KOPT-K1 (cell line): Measurements from ENCODE around the gene HPRT1.

Experiments
- H3K27ac ChIP-seq: fragments of 200-600 bp; sonication (generic); 2 replicates; pipeline ENCODE4 v1.5.1; 2016; ENCODE audit warnings: antibody characterized with exemption, mild to moderate bottlenecking, low read depth, low read length; ENCODE audit not compliant: poor library complexity, severe bottlenecking
- H3K36me3 ChIP-seq: fragments of 200-600 bp; sonication (generic); 2 replicates; pipeline ENCODE4 v1.5.1; 2017; ENCODE audit warnings: antibody characterized with exemption, mild to moderate bottlenecking, low read length, moderate library complexity; ENCODE audit not compliant: insufficient read depth
- H3K9me3 ChIP-seq: fragments of 200-600 bp; sonication (generic); 2 replicates; pipeline ENCODE4 v1.5.1; 2017; ENCODE audit warnings: antibody characterized with exemption, low read length, mild to moderate bottlenecking; ENCODE audit not compliant: insufficient read depth, poor library complexity, severe bottlenecking

The HPRT1 gene

GRCh38 chrX:134513091-134513490 lies 53.1 kb downstream of the HPRT1 start:
- Histone ChIP-seq H3K9me3 (no peaks in the 10 kb centered on the region), H3K27ac (no peak overlapping the region), H3K36me3 (peaks cover 25% of the 10 kb centered on the region)

- Histone ChIP-seq H3K36me3 (peaks cover 24% of the 10 kb centered on the region; the same call in 1 of the 2 replicates), H3K9me3 (no peaks in the 10 kb centered on the region), H3K27ac (no peak overlapping the region)
Observed at GRCh38 chrX:134520860-134521390, 61.0 kb downstream of the HPRT1 start.

- H3K27ac ChIP-seq = no peak overlapping the region
- no peaks in the 10 kb centered on the region for H3K9me3 ChIP-seq
- H3K36me3 ChIP-seq = peaks cover 28% of the 10 kb centered on the region; the same call in 1 of the 2 replicates
Observed at GRCh38 chrX:134524181-134524580, 64.2 kb downstream of the HPRT1 start.

- peaks cover 23% of the 10 kb centered on the region; the same call in 1 of the 2 replicates for H3K36me3 ChIP-seq
- no peaks in the 10 kb centered on the region for H3K9me3 ChIP-seq
- H3K27ac ChIP-seq = no peak overlapping the region
Observed at GRCh38 chrX:134525086-134525792, 65.3 kb downstream of the HPRT1 start.

- Histone ChIP-seq H3K9me3 (no peaks in the 10 kb centered on the region), H3K27ac (no peak overlapping the region), H3K36me3 (peaks cover 14% of the 10 kb centered on the region; the same call in 1 of the 2 replicates)
Observed at GRCh38 chrX:134526399-134526798, 66.4 kb downstream of the HPRT1 start.

- H3K9me3 ChIP-seq = no peaks in the 10 kb centered on the region
- peaks cover 11% of the 10 kb centered on the region; the same call in 1 of the 2 replicates for H3K36me3 ChIP-seq
- H3K27ac ChIP-seq = no peak overlapping the region
Observed at GRCh38 chrX:134528960-134529359, 69.0 kb downstream of the HPRT1 start.

- H3K9me3 ChIP-seq = no peaks in the 10 kb centered on the region
- H3K36me3 ChIP-seq = peaks cover 11% of the 10 kb centered on the region; the same call in 1 of the 2 replicates
- H3K27ac ChIP-seq = no peak overlapping the region
Observed at GRCh38 chrX:134529481-134529880, 69.5 kb downstream of the HPRT1 start.

- Histone ChIP-seq H3K9me3 (no peaks in the 10 kb centered on the region), H3K36me3 (peaks cover 5% of the 10 kb centered on the region; the same call in 1 of the 2 replicates), H3K27ac (no peak overlapping the region)
Observed at GRCh38 chrX:134530845-134531244, 70.9 kb downstream of the HPRT1 start.

GRCh38 chrX:134533352-134533751 lies 73.4 kb downstream of the HPRT1 start:
- peaks cover 2% of the 10 kb centered on the region; the same call in 1 of the 2 replicates for H3K36me3 ChIP-seq
- no peak overlapping the region for H3K27ac ChIP-seq
- H3K9me3 ChIP-seq = no peaks in the 10 kb centered on the region

GRCh38 chrX:134533952-134534351 lies 74.0 kb downstream of the HPRT1 start:
- Histone ChIP-seq H3K36me3 (no peaks in the 10 kb centered on the region), H3K27ac (no peak overlapping the region), H3K9me3 (no peaks in the 10 kb centered on the region)

GRCh38 chrX:134537179-134537955 lies 77.4 kb downstream of the HPRT1 start:
- Histone ChIP-seq H3K27ac (no peak overlapping the region), H3K36me3 (no peaks in the 10 kb centered on the region), H3K9me3 (no peaks in the 10 kb centered on the region)

- Histone ChIP-seq H3K27ac (no peak overlapping the region), H3K9me3 (no peaks in the 10 kb centered on the region), H3K36me3 (no peaks in the 10 kb centered on the region)
Observed at GRCh38 chrX:134538316-134538715, 78.4 kb downstream of the HPRT1 start.

- H3K27ac ChIP-seq = peak overlapping the region; percentile 43
- H3K36me3 ChIP-seq = peaks cover 19% of the 10 kb centered on the region
- no peaks in the 10 kb centered on the region for H3K9me3 ChIP-seq
Observed at GRCh38 chrX:134541906-134542305, 81.9 kb downstream of the HPRT1 start.

GRCh38 chrX:134542485-134542884 lies 82.5 kb downstream of the HPRT1 start:
- Histone ChIP-seq H3K27ac (peak overlapping the region; percentile 43), H3K9me3 (no peaks in the 10 kb centered on the region), H3K36me3 (peaks cover 19% of the 10 kb centered on the region)

GRCh38 chrX:134543288-134543687 lies 83.3 kb downstream of the HPRT1 start:
- H3K9me3 ChIP-seq = no peaks in the 10 kb centered on the region
- H3K27ac ChIP-seq = no peak overlapping the region
- H3K36me3 ChIP-seq = peaks cover 19% of the 10 kb centered on the region
